HepG2 (cell line): ENCODE results near the gene EFS. TPM values are rescaled to one million over a fixed set of nuclear protein-coding genes. Genes with fewer than 3 reads are reported as not detected.

Source experiments
- CEBPZ ChIP-seq: IDR thresholded peaks from 2 replicates; pipeline ENCODE4 v1.6.1; 2012; ENCODE audit warnings: low read length, improper control_type of control experiment
- ERF ChIP-seq: IDR thresholded peaks from 2 replicates; pipeline ENCODE4 v1.6.1; 2018; ENCODE audit warnings: missing biosample characterization, missing genetic modification reagents
- FOXA1 ChIP-seq, 2 experiments: fragments of 450-650 bp in 1 of 2; sonication (generic) in 1 of 2; formaldehyde crosslinking in 1 of 2; IDR thresholded peaks; 2 replicates each; pipeline versions ENCODE4 v1.4.0 to v1.6.1; 2016 to 2020; ENCODE audit warnings: missing genetic modification reagents in 1 of 2
- GTF3A ChIP-seq: sonication (generic); formaldehyde crosslinking; conservative IDR thresholded peaks from 2 replicates; pipeline ENCODE4 v1.4.0; 2020; ENCODE audit warnings: mild to moderate bottlenecking, missing genetic modification reagents
- HMG20A ChIP-seq: IDR thresholded peaks from 2 replicates; pipeline ENCODE4 v1.6.1; 2016; ENCODE audit warnings: borderline replicate concordance
- NAIF1 ChIP-seq: sonication (generic); formaldehyde crosslinking; IDR thresholded peaks from 2 replicates; pipeline ENCODE4 v1.5.0; 2020; ENCODE audit warnings: mild to moderate bottlenecking, missing genetic modification reagents, borderline replicate concordance
- PTBP1 ChIP-seq: fragments of 200-400 bp; formaldehyde crosslinking; IDR thresholded peaks from 2 replicates; pipeline ENCODE4 v1.6.1; 2018; ENCODE audit warnings: low read length, low read depth; ENCODE audit not compliant: poor library complexity, severe bottlenecking
- SNAPC2 ChIP-seq: sonication (generic); formaldehyde crosslinking; IDR thresholded peaks from 2 replicates; pipeline ENCODE4 v1.8.1; 2022; ENCODE audit warnings: mild to moderate bottlenecking, missing genetic modification reagents
- SRY ChIP-seq: sonication (generic); formaldehyde crosslinking; IDR thresholded peaks from 2 replicates; pipeline ENCODE4 v1.8.0; 2022; ENCODE audit warnings: mild to moderate bottlenecking, missing genetic modification reagents
- ZBTB25 ChIP-seq: IDR thresholded peaks from 2 replicates; pipeline ENCODE4 v1.6.1; 2018; ENCODE audit warnings: missing genetic modification reagents
- ZNF20 ChIP-seq: sonication (generic); formaldehyde crosslinking; IDR thresholded peaks from 2 replicates; pipeline ENCODE4 v1.4.0; 2020; ENCODE audit warnings: mild to moderate bottlenecking, moderate library complexity, missing genetic modification reagents
- ZNF207 ChIP-seq: fragments of 450-650 bp; IDR thresholded peaks from 2 replicates; pipeline ENCODE4 v1.6.1; 2016; ENCODE audit warnings: antibody characterized with exemption, borderline replicate concordance
- ZNF572 ChIP-seq: sonication (generic); formaldehyde crosslinking; IDR thresholded peaks from 2 replicates; pipeline ENCODE4 v1.5.1; 2020; ENCODE audit warnings: mild to moderate bottlenecking, missing genetic modification reagents
- ZNF607 ChIP-seq: sonication (generic); formaldehyde crosslinking; IDR thresholded peaks from 2 replicates; pipeline ENCODE4 v1.5.1; 2020; ENCODE audit warnings: missing genetic modification reagents, mild to moderate bottlenecking, borderline replicate concordance
- ZNF747 ChIP-seq: sonication (generic); formaldehyde crosslinking; IDR thresholded peaks from 2 replicates; pipeline ENCODE4 v1.8.1; 2023; ENCODE audit warnings: missing genetic modification reagents, mild to moderate bottlenecking, borderline replicate concordance
- ZSCAN25 ChIP-seq: sonication (generic); formaldehyde crosslinking; IDR thresholded peaks from 2 replicates; pipeline ENCODE4 v1.8.0; 2022; ENCODE audit warnings: mild to moderate bottlenecking, missing genetic modification reagents
- polyA plus RNA-seq, 8 experiments: library from polyadenylated mRNA; depleted of rRNA in 3 of 8; stranded (reverse) in 7 of 8; unstranded in 1 of 8; fragments of >200 nt; fragmentation: Illumina TruSeq in 4 of 8; extraction: Trizol in 4 of 8; gene quantifications; 2 replicates each; pipeline versions ENCODE4 v1.2.1 to v1.2.3, GENCODE V29; 2011 to 2016; ENCODE audit warnings: low read depth in 4 of 8, missing spikeins in 1 of 8, mixed read lengths in 1 of 8; ENCODE audit not compliant: insufficient read depth in 1 of 8
- total RNA-seq, 5 experiments: library from RNA; depleted of rRNA; stranded (reverse); fragments of >200 nt; fragmentation: Illumina TruSeq; extraction: Trizol; gene quantifications; 2 replicates each; pipeline ENCODE4 v1.2.3, GENCODE V29; 2016; ENCODE audit warnings: low read depth in 1 of 5
- TF ChIP-seq, protein P1 (sequence below): sonication (generic); formaldehyde crosslinking; IDR thresholded peaks from 2 replicates; pipeline ENCODE4 v1.4.0; 2020; ENCODE audit warnings: missing genetic modification reagents, borderline replicate concordance

Gene EFS
- total and polyA plus RNA-seq, 2 of the 13 experiments (the other 11 are each of a cell fraction or from before 2014, with no cell fraction given), result not detected

GRCh38 chr14:23379366-23380196, 14.6 kb upstream of the EFS start (continued):
- no peak for TF ChIP-seq ZBTB25 (CRISPR knock-in tag)
- TF ChIP-seq SNAPC2 (CRISPR knock-in tag), result no peak
- no peak for TF ChIP-seq ZNF20 (CRISPR knock-in tag)
- peak; percentile 93 for TF ChIP-seq ERF (CRISPR knock-in tag)
- TF ChIP-seq GTF3A (CRISPR knock-in tag), result no peak
- peak; percentile 98 for TF ChIP-seq ZNF572 (CRISPR knock-in tag)
- TF ChIP-seq PTBP1, result peak; percentile 81
- TF ChIP-seq ZSCAN25 (CRISPR knock-in tag), result no peak
- TF ChIP-seq, protein P1, sequence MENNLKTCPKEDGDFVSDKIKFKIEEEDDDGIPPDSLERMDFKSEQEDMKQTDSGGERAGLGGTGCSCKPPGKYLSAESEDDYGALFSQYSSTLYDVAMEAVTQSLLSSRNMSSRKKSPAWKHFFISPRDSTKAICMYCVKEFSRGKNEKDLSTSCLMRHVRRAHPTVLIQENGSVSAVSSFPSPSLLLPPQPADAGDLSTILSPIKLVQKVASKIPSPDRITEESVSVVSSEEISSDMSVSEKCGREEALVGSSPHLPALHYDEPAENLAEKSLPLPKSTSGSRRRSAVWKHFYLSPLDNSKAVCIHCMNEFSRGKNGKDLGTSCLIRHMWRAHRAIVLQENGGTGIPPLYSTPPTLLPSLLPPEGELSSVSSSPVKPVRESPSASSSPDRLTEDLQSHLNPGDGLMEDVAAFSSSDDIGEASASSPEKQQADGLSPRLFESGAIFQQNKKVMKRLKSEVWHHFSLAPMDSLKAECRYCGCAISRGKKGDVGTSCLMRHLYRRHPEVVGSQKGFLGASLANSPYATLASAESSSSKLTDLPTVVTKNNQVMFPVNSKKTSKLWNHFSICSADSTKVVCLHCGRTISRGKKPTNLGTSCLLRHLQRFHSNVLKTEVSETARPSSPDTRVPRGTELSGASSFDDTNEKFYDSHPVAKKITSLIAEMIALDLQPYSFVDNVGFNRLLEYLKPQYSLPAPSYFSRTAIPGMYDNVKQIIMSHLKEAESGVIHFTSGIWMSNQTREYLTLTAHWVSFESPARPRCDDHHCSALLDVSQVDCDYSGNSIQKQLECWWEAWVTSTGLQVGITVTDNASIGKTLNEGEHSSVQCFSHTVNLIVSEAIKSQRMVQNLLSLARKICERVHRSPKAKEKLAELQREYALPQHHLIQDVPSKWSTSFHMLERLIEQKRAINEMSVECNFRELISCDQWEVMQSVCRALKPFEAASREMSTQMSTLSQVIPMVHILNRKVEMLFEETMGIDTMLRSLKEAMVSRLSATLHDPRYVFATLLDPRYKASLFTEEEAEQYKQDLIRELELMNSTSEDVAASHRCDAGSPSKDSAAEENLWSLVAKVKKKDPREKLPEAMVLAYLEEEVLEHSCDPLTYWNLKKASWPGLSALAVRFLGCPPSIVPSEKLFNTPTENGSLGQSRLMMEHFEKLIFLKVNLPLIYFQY (CRISPR knock-in tag), result 0 out of 2 replicates have a peak, but pooled peaks have one; percentile 41
- no peak for TF ChIP-seq ZNF607 (CRISPR knock-in tag)
- TF ChIP-seq NAIF1, result no peak
- TF ChIP-seq ZNF207, result no peak
- no peak for TF ChIP-seq HMG20A
- no peak; the same call in 1 of the 2 replicates for TF ChIP-seq ZNF747 (CRISPR knock-in tag)
- TF ChIP-seq SRY (CRISPR knock-in tag), result peak; percentile 53; the same call in 1 of the 2 replicates
- no peak for TF ChIP-seq FOXA1 (IDR thresholded peaks at IDR 0.05)
- TF ChIP-seq FOXA1 (CRISPR knock-in tag; IDR thresholded peaks at IDR 0.05), result no peak
- TF ChIP-seq CEBPZ, result no peak
